RPMI7951 (cell line): ENCODE measurements around the gene RBM15. TPM values are rescaled to one million over a fixed set of nuclear protein-coding genes. Genes with fewer than 3 reads are reported as not detected.

Source experiments
- DNase-seq: peaks from one replicate; pipeline ENCODE4 v3.0.0-alpha.2; 2012; ENCODE audit warnings: low read depth
- total RNA-seq: library from RNA; depleted of rRNA; stranded (reverse); fragments of >200 nt; shearing (Covaris generic); gene quantifications from 2 replicates; pipeline ENCODE4 v1.2.3, GENCODE V29; 2014

RBM15 gene
- total RNA-seq, 1 experiment from 2014 or later = 22.6 TPM

DNA sequence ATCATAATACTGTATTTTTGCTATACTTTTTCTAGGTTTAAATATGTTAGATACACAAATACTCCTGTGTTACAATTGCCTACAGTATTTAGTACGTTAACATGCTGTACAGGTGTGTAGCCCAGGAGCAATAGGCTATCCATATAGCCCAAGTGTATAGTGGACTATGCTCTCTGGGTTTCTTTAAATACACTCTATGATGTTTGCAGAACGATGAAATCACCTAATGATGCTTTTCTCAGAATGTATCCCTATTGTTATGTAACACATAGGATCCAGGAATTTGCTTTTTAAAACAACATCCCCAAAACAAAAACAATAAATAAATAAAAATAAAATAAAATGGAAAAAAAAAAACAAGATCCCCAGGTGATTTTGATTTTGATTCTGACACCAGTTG lies 18.1 kb upstream of the RBM15 start:
- DNase-seq = no peak

DNA sequence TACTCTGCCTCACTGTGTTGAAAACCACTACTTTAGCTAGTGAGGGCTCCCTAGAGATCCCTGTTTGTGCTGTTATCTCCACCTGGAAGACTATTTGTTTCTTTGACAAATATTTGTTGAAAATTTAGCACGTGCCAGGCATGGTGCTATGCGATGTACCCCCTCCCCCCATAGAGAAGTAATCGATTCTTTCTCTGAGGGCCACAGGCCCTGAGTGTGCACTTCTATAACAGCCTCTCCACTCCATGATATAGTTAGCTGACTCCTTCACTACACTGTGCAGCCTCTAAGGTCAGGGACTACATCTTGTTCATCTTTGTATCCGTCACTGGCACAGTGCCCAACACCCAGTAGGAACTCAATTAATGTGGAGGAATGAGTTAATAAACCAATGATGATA lies 17.3 kb upstream of the RBM15 start:
- no peak for DNase-seq

- no peak for DNase-seq
Measured at GRCh38 chr1:110324667-110325066, 14.5 kb upstream of the RBM15 start.

DNA sequence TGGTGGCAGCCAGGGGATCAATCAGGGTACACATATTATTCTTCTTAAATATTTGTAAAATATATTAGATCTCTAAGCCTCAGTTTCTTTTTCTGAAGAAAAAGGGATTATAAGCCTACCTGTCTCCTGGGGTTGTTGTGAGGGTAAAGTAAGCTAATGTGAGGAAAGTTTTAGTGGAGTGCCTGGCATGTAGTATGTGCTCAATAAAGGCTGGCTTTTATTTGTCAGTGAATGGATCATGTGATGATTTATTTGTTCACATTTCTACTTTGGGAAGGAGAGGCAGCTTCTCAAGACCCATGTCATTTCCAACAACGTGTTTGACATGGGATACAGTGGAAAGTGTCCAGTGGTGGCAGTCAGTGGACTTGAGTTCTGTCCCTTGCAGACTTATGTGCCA lies 12.4 kb upstream of the RBM15 start:
- DNase-seq = no peak

DNA sequence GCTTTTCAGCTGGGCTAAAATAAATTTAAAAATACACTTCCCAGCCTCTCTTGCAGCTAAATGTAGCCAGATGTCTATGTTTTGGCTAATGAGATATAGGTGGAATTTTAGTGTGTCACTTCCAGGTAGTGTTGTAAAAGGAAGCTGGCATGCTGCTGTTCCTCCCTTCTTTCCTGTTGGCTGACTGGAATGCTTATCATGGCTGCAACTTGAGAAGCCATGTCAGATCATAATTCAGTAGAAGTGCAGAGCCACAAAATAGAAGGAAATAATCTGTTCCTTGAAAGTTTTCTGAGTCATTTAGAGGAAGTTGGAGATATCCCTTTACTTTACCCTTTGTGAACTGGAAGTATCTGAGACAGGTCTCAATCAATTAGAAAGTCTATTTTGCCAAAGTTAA lies 10.9 kb upstream of the RBM15 start:
- DNase-seq = no peak

- DNase-seq = no peak
Measured at GRCh38 chr1:110328700-110329099, 10.5 kb upstream of the RBM15 start.

- DNase-seq = no peak
Measured at GRCh38 chr1:110335265-110335664, 3.9 kb upstream of the RBM15 start.

- peak; percentile 85 for DNase-seq
Measured at GRCh38 chr1:110336300-110337039, 2.7 kb upstream of the RBM15 start.

GRCh38 chr1:110337704-110338308 lies 1.4 kb upstream of the RBM15 start:
- DNase-seq = no peak

GRCh38 chr1:110338309-110338885 lies 780 bp upstream of the RBM15 start:
- no peak for DNase-seq

DNA sequence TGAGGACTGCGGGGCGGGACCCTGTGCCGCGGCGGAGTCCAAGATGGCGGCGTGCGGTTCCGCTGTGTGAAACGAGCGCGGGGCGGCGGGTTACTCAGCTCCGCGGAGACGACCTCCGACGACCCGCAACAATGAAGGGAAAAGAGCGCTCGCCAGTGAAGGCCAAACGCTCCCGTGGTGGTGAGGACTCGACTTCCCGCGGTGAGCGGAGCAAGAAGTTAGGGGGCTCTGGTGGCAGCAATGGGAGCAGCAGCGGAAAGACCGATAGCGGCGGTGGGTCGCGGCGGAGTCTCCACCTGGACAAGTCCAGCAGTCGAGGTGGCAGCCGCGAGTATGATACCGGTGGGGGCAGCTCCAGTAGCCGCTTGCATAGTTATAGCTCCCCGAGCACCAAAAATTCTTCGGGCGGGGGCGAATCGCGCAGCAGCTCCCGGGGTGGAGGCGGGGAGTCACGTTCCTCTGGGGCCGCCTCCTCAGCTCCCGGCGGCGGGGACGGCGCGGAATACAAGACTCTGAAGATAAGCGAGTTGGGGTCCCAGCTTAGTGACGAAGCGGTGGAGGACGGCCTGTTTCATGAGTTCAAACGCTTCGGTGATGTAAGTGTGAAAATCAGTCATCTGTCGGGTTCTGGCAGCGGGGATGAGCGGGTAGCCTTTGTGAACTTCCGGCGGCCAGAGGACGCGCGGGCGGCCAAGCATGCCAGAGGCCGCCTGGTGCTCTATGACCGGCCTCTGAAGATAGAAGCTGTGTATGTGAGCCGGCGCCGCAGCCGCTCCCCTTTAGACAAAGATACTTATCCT lies 430 bp downstream of the RBM15 start:
- peak; percentile 58 for DNase-seq

- DNase-seq = no peak
Measured at GRCh38 chr1:110340207-110340468, 961 bp downstream of the RBM15 start.

DNA sequence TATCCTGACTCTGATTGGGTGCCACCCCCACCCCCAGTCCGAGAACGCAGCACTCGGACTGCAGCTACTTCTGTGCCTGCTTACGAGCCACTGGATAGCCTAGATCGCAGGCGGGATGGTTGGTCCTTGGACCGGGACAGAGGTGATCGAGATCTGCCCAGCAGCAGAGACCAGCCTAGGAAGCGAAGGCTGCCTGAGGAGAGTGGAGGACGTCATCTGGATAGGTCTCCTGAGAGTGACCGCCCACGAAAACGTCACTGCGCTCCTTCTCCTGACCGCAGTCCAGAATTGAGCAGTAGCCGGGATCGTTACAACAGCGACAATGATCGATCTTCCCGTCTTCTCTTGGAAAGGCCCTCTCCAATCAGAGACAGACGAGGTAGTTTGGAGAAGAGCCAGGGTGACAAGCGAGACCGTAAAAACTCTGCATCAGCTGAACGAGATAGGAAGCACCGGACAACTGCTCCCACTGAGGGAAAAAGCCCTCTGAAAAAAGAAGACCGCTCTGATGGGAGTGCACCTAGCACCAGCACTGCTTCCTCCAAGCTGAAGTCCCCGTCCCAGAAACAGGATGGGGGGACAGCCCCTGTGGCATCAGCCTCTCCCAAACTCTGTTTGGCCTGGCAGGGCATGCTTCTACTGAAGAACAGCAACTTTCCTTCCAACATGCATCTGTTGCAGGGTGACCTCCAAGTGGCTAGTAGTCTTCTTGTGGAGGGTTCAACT lies 2.1 kb downstream of the RBM15 start:
- no peak for DNase-seq

GRCh38 chr1:110341872-110342331 lies 2.7 kb downstream of the RBM15 start:
- no peak for DNase-seq

- no peak for DNase-seq
Measured at GRCh38 chr1:110343249-110343648, 4.1 kb downstream of the RBM15 start.

DNA sequence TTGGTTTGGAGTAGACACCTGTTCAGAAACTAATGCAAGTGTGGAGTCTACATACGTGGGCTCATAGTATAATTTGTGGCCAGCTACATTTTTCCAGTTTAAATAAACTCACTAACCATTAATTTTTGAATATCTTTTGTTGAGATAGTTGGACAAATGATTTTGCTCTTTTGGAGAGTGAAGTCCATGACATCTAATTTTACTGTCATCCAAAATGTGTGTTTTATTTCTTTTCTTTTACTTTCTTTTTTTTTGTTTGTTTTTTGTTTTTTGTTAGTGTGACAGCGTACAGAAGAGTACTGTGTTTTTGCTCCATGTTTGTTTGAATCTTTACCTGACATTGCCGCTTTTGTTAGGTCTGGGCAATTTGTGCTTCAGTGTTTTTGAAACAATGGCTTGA lies 5.0 kb downstream of the RBM15 start:
- no peak for DNase-seq

DNA sequence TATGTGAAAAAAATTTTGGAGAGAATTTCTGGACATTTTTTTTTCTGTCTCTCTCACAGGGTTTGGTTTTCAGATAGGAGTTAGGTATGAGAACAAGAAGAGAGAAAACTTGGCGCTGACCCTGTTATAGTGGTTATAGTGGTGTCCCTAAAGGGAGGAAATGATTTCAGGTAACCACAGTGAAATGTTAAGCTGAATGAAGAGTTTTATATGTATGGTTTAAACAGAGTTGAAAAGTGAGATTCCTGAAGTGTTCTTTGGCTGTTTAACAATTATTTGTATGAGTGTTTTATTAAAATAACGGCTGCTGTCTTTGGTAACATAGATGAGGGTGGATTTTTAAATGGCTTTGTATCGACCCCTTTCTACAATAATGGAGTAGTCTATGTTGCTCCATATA lies 6.3 kb downstream of the RBM15 start:
- DNase-seq = no peak

- no peak for DNase-seq
Measured at GRCh38 chr1:110346690-110347089, 7.5 kb downstream of the RBM15 start.

- DNase-seq = no peak
Measured at GRCh38 chr1:110347182-110347893, 8.2 kb downstream of the RBM15 start.

- no peak for DNase-seq
Measured at GRCh38 chr1:110348050-110348449, 8.9 kb downstream of the RBM15 start.

GRCh38 chr1:110348771-110349170 lies 9.6 kb downstream of the RBM15 start:
- DNase-seq = no peak
